Activated naive CD8-positive, alpha-beta T cell treated with anti-CD3 and anti-CD28 coated beads for 36 hours (primary cell): Measurements from ENCODE around the gene BIRC2. TPM values are rescaled to one million over a fixed set of nuclear protein-coding genes. Genes with fewer than 3 reads are reported as not detected.

ENCODE experiments used
- DNase-seq: peaks from one replicate; pipeline ENCODE4 v3.0.0; 2021
- H3K27ac Mint-ChIP-seq: one replicate; pipeline ENCODE4 v1.8.0; 2022; ENCODE audit warnings: mild to moderate bottlenecking, moderate library complexity, mixed read lengths
- H3K27me3 Mint-ChIP-seq: one replicate; pipeline ENCODE4 v1.8.0; 2022; ENCODE audit warnings: mild to moderate bottlenecking, mixed read lengths
- H3K36me3 Mint-ChIP-seq: one replicate; pipeline ENCODE4 v1.8.0; 2021; ENCODE audit warnings: mild to moderate bottlenecking, mixed read lengths
- H3K4me1 Mint-ChIP-seq: one replicate; pipeline ENCODE4 v1.8.0; 2021; ENCODE audit warnings: mixed read lengths
- H3K4me3 Mint-ChIP-seq: one replicate; pipeline ENCODE4 v1.8.0; 2022; ENCODE audit warnings: mild to moderate bottlenecking, moderate library complexity, mixed read lengths
- H3K9me3 Mint-ChIP-seq: one replicate; pipeline ENCODE4 v1.8.0; 2022; ENCODE audit warnings: mixed read lengths
- total RNA-seq, 2 experiments: library from RNA; stranded (reverse); gene quantifications; one replicate each; pipeline ENCODE4 v1.2.3, GENCODE V29; 2021

Gene BIRC2
- total RNA-seq, 2 experiments from 2014 or later, result 29.6 to 30.7 TPM

DNA sequence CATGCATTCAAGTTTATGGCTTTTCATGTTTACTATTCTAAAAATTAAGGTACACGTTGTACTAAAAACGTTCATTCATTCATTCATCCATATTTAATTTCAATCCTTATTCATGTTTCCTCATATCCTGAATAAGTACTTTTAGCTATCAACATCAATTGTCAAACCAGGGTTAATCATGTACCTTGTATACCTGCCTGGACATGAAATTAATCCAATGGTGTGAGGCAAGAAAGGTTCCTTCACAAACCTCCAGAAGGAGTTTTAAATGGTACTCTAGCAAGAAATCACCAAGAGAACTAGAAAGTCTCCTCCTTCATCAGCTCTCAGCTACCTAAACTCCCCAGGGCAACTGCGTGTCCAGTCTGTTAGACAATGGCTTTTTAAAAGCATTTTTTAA is 72.2 kb downstream of the BIRC2 start:
- H3K4me1 Mint-ChIP-seq, result peaks cover 83% of the 10 kb centered on the region
- H3K4me3 Mint-ChIP-seq, result no peak overlapping the region
- DNase-seq, result no peak
- no peaks in the 10 kb centered on the region for H3K27me3 Mint-ChIP-seq
- peaks cover 70% of the 10 kb centered on the region for H3K36me3 Mint-ChIP-seq
- H3K27ac Mint-ChIP-seq, result no peak overlapping the region
- H3K9me3 Mint-ChIP-seq, result peaks cover 25% of the 10 kb centered on the region

DNA sequence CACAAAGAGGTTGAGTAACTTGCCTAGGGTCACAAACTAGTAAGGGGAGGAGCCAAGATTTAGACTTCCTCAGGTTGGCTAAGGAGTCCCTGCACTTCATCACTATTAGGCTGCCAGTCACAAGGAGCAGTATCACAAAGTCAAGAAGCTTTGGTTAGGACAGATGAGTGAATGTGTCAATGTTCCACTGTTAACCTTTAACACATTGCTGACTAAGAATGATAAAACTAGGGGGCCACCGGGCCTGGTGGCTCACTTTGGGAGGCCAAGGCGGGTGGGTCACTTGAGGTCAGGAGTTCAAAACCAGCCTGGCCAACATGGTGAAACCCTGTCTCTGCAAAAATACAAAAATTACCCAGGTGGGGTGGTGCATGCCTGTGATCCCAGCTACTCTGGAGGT is 73.5 kb downstream of the BIRC2 start:
- H3K4me3 Mint-ChIP-seq, result no peak overlapping the region
- peak overlapping the region; percentile 70 for H3K27ac Mint-ChIP-seq
- peaks cover 66% of the 10 kb centered on the region for H3K36me3 Mint-ChIP-seq
- DNase-seq, result peak; percentile 43
- H3K27me3 Mint-ChIP-seq, result no peaks in the 10 kb centered on the region
- H3K9me3 Mint-ChIP-seq, result peaks cover 17% of the 10 kb centered on the region
- H3K4me1 Mint-ChIP-seq, result peaks cover 82% of the 10 kb centered on the region

DNA sequence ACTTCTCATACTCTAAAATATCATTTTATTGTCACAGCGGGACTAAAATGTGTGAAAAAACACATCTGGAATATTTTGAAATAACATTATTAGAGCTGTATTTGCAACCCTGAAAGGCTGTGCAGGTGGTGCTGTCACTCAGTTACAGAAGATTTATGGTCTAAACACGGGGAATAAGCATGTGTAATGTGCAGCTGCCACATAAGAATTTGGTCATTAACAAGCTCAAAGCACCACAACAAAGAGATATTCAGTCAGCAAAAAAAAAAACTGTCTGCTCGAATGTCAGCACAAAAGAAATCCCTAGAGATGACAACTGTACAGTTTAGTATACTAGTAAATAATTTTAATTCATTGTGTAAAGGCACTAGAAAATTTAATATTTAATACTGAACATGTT is 74.2 kb downstream of the BIRC2 start:
- H3K4me3 Mint-ChIP-seq, result no peak overlapping the region
- peaks cover 66% of the 10 kb centered on the region for H3K36me3 Mint-ChIP-seq
- H3K9me3 Mint-ChIP-seq, result peaks cover 11% of the 10 kb centered on the region
- H3K4me1 Mint-ChIP-seq, result peaks cover 83% of the 10 kb centered on the region
- no peak for DNase-seq
- H3K27me3 Mint-ChIP-seq, result no peaks in the 10 kb centered on the region
- H3K27ac Mint-ChIP-seq, result peak overlapping the region; percentile 70

DNA sequence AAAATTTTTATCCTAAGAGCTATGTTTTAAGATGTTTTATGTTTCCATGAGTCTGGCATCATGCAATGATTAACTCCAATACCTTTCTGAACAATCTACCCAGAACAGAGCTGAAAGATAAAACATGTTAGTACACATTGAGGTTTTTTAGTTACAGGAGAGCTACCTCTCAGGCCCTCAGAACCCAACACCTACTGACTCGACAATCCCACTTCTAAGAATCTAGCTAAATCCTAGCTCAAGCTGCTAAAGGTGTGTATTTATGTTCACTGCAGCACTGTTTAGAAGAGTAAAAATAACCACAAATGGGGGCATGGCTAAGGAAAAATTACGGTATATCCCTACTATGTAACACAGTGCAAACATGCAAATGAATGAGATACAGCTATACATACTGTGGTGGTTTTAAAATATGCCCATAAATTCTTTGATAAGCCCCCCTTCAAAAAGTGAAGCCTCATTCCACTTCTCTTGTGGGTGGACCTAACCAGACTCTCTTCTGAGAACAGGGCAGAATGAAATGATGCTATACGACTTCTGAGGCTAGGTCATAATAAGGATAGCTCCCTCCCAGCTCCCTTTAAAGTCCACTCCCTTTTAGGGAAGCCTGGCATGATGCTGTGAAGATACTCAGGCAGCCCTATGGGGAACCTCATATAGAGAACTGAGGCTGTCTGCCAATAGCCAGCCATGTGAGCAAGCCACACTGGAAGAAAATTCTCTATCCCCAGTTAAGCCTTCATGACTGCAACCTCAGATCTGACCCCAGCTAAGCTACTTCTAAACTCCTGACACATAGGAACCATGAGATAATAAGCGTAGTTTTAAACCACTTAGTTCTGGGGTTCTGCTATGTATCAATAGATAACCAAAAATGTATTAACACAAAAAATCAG is 76.1 kb downstream of the BIRC2 start:
- H3K36me3 Mint-ChIP-seq, result peaks cover 56% of the 10 kb centered on the region
- H3K27me3 Mint-ChIP-seq, result no peaks in the 10 kb centered on the region
- no peak for DNase-seq
- H3K27ac Mint-ChIP-seq, result peak overlapping the region; percentile 74
- H3K4me3 Mint-ChIP-seq, result no peak overlapping the region
- H3K9me3 Mint-ChIP-seq, result peaks cover 4% of the 10 kb centered on the region
- peaks cover 75% of the 10 kb centered on the region for H3K4me1 Mint-ChIP-seq

DNA sequence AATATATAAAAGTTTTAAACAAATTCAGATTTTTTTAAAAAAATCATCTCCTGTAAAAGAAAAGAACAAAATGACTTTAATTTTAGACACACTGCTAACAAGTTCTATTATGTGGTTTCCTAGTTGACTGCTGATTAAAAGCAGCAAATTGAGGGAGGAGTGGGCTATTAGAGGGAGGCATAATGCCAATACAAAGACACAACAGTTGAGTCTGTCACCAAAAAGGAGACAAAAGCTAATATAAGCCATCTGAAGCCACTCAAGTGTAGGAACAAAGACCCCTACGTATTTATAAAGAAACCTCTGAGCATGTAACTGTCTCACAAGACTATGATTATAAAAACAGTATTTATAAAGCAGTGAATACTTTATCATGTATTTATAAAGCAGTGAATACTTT is 76.9 kb downstream of the BIRC2 start:
- H3K36me3 Mint-ChIP-seq, result peaks cover 54% of the 10 kb centered on the region
- no peak overlapping the region for H3K4me3 Mint-ChIP-seq
- H3K27ac Mint-ChIP-seq, result peak overlapping the region; percentile 32
- no peak for DNase-seq
- H3K9me3 Mint-ChIP-seq, result peaks cover under 1% of the 10 kb centered on the region
- H3K27me3 Mint-ChIP-seq, result no peaks in the 10 kb centered on the region
- peaks cover 77% of the 10 kb centered on the region for H3K4me1 Mint-ChIP-seq

DNA sequence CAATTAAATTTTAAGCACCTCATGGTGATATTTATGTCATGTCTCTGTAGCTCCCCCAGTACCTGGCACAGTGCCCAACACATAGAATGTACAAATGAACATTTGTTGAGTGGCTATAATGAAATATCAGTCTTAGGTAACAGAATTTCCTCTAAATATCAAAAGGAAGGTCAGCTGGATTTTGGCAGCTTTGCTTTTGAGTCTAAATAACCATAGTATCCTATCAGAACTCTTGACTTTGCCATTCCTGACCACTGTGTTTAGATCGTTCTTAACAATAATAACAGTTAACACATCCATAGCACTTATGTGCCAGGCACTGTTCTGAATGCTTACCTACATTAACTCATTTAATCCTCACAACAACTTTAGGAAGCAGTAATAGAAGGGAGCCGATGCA is 79.0 kb downstream of the BIRC2 start:
- DNase-seq, result no peak
- Mint-ChIP-seq H3K4me3 (no peak overlapping the region), H3K27ac (peak overlapping the region; percentile 17), H3K4me1 (peaks cover 82% of the 10 kb centered on the region), H3K36me3 (peaks cover 54% of the 10 kb centered on the region), H3K9me3 (no peaks in the 10 kb centered on the region), H3K27me3 (no peaks in the 10 kb centered on the region)

DNA sequence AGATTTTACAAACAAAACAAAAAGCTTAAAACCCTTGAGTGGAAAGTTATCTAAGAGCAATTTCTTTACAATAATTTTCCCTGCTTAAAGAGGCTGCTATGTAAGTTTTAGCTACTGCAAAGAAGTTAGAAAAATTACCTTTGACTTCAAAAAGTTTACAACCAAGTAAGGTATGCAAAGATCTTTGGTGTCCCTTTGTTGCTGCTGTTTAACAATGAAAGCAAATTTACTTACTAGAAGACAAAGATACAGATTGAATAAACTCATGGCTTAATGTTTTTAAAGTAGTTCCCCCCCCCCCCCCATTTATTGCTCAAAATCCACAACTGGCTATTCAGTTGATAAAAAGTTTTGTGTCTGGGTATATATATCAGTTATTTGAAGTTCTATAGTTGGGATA is 79.6 kb downstream of the BIRC2 start:
- no peak for DNase-seq
- peaks cover 55% of the 10 kb centered on the region for H3K36me3 Mint-ChIP-seq
- no peak overlapping the region for H3K27ac Mint-ChIP-seq
- H3K4me1 Mint-ChIP-seq, result peaks cover 80% of the 10 kb centered on the region
- H3K27me3 Mint-ChIP-seq, result no peaks in the 10 kb centered on the region
- H3K9me3 Mint-ChIP-seq, result peaks cover 2% of the 10 kb centered on the region
- no peak overlapping the region for H3K4me3 Mint-ChIP-seq

DNA sequence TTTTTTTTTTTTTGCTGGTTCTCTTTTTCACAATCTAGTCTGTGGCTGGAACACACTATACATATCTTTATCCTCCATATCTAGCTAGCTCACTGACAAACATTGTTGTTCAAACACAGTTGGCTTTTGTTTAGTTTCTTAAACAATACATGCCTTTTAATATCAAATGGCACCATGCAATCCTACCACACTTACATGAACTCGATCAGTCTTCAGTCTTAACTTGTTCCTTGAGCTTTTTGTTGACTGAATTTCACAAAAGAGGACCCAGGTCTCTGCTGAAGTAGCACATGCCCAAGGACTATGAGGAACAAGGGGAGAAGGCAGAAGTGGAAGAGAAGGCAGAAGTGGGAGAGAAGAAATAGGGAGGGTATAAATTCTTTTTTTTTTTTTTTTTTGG is 80.1 kb downstream of the BIRC2 start:
- peaks cover 6% of the 10 kb centered on the region for H3K9me3 Mint-ChIP-seq
- peaks cover 80% of the 10 kb centered on the region for H3K4me1 Mint-ChIP-seq
- H3K36me3 Mint-ChIP-seq, result peaks cover 57% of the 10 kb centered on the region
- no peaks in the 10 kb centered on the region for H3K27me3 Mint-ChIP-seq
- no peak for DNase-seq
- peak overlapping the region; percentile 75 for H3K27ac Mint-ChIP-seq
- H3K4me3 Mint-ChIP-seq, result peak overlapping the region; percentile 33

Other genes with a start within 250 kb of the BIRC2 start
- gene YAP1, start 236.8 kb upstream of the BIRC2 start, total RNA-seq, result under 1 TPM; 0.04 to 0.06 TPM
- gene BIRC3, start 29.7 kb upstream of the BIRC2 start, total RNA-seq, result 10 to 100 TPM; 76.6 to 79.9 TPM
- 100 to 1,000 TPM; 299 to 310 TPM for gene TMEM123, start 105.6 kb downstream of the BIRC2 start, total RNA-seq
- gene MMP7, start 183.5 kb downstream of the BIRC2 start, total RNA-seq, result not detected